Hematopoietic multipotent progenitor cell treated with erythropoietin and hydrocortisone succinate and interleukin-3 and kit ligand, for 15 days (in vitro differentiated cells): ENCODE results near the gene HOXA3.

Source experiments
- DNase-seq: peaks from one replicate; pipeline ENCODE4 v3.0.0-alpha.2; 2015; ENCODE audit warnings: low spot score

HOXA3 gene

GRCh38 chr7:27128776-27129728 is 23.3 kb downstream of the HOXA3 start:
- DNase-seq, result no peak

GRCh38 chr7:27128034-27128433 is 24.3 kb downstream of the HOXA3 start:
- DNase-seq, result no peak

- no peak for DNase-seq
Observed at GRCh38 chr7:27126596-27127327, 25.6 kb downstream of the HOXA3 start.

- DNase-seq, result no peak
Observed at GRCh38 chr7:27125986-27126394, 26.4 kb downstream of the HOXA3 start.

GRCh38 chr7:27124902-27125689 is 27.3 kb downstream of the HOXA3 start:
- no peak for DNase-seq

- DNase-seq, result no peak
Observed at GRCh38 chr7:27124096-27124901, 28.1 kb downstream of the HOXA3 start.

- no peak for DNase-seq
Observed at GRCh38 chr7:27123477-27124053, 28.8 kb downstream of the HOXA3 start.

- no peak for DNase-seq
Observed at GRCh38 chr7:27123007-27123476, 29.3 kb downstream of the HOXA3 start.

- no peak for DNase-seq
Observed at GRCh38 chr7:27122077-27122910, 30.1 kb downstream of the HOXA3 start.

- no peak for DNase-seq
Observed at GRCh38 chr7:27121684-27122076, 30.7 kb downstream of the HOXA3 start.

- no peak for DNase-seq
Observed at GRCh38 chr7:27119412-27119911, 32.9 kb downstream of the HOXA3 start.

- DNase-seq, result no peak
Observed at GRCh38 chr7:27118580-27118979, 33.8 kb downstream of the HOXA3 start.

GRCh38 chr7:27117887-27118491 is 34.4 kb downstream of the HOXA3 start:
- no peak for DNase-seq

- DNase-seq, result no peak
Observed at GRCh38 chr7:27116962-27117886, 35.2 kb downstream of the HOXA3 start.

- DNase-seq, result no peak
Observed at GRCh38 chr7:27116031-27116961, 36.1 kb downstream of the HOXA3 start.

- DNase-seq, result no peak
Observed at GRCh38 chr7:27115221-27116026, 37.0 kb downstream of the HOXA3 start.
